HepG2 (cell line): ENCODE results near the gene VWCE. TPM values are rescaled to one million over a fixed set of nuclear protein-coding genes. Genes with fewer than 3 reads are reported as not detected.
A peak's percentile ranks its signal among the peaks of the same experiment; 100 is the strongest.

ENCODE experiments used
- ATF4 ChIP-seq, 2 experiments: fragments of 450-650 bp in 1 of 2; sonication (generic) in 1 of 2; formaldehyde crosslinking; IDR thresholded peaks; 2 replicates each; pipeline versions ENCODE4 v1.5.0 to v1.8.0; 2020 to 2022; ENCODE audit warnings: mild to moderate bottlenecking in 1 of 2, missing genetic modification reagents in 1 of 2
- ATF7-NPFF ChIP-seq: sonication (generic); formaldehyde crosslinking; IDR thresholded peaks from 2 replicates; pipeline ENCODE4 v1.8.1; 2023; ENCODE audit warnings: mild to moderate bottlenecking, low read depth, missing genetic modification reagents, moderate library complexity
- BRCA1 ChIP-seq: sonication (generic); formaldehyde crosslinking; IDR thresholded peaks from 2 replicates; pipeline ENCODE4 v1.4.0; 2020; ENCODE audit warnings: missing genetic modification reagents
- DPF2 ChIP-seq: sonication (generic); formaldehyde crosslinking; IDR thresholded peaks from 2 replicates; pipeline ENCODE4 v1.4.0; 2020; ENCODE audit warnings: mild to moderate bottlenecking, low read depth, missing genetic modification reagents, borderline replicate concordance
- ELF3 ChIP-seq: IDR thresholded peaks from 2 replicates; pipeline ENCODE4 v1.6.1; 2016; ENCODE audit warnings: missing genetic modification reagents, missing compliant biosample characterization
- ERF ChIP-seq: IDR thresholded peaks from 2 replicates; pipeline ENCODE4 v1.6.1; 2018; ENCODE audit warnings: missing biosample characterization, missing genetic modification reagents
- FOXC1 ChIP-seq: sonication (generic); formaldehyde crosslinking; IDR thresholded peaks from 2 replicates; pipeline ENCODE4 v1.8.0; 2022; ENCODE audit warnings: mild to moderate bottlenecking, missing genetic modification reagents, borderline replicate concordance
- FOXJ3 ChIP-seq: sonication (generic); formaldehyde crosslinking; IDR thresholded peaks from 2 replicates; pipeline ENCODE4 v1.4.0; 2020; ENCODE audit warnings: missing genetic modification reagents, mild to moderate bottlenecking, borderline replicate concordance
- HIVEP1 ChIP-seq: sonication (generic); formaldehyde crosslinking; IDR thresholded peaks from 2 replicates; pipeline ENCODE4 v1.4.0; 2020; ENCODE audit warnings: mild to moderate bottlenecking, missing genetic modification reagents
- HOXA3 ChIP-seq: sonication (generic); formaldehyde crosslinking; IDR thresholded peaks from 2 replicates; pipeline ENCODE4 v1.5.0; 2020; ENCODE audit warnings: missing genetic modification reagents
- IRF2 ChIP-seq: IDR thresholded peaks from 2 replicates; pipeline ENCODE4 v1.6.1; 2018; ENCODE audit warnings: missing genetic modification reagents, missing compliant biosample characterization
- KDM5B ChIP-seq: sonication (generic); formaldehyde crosslinking; IDR thresholded peaks from 2 replicates; pipeline ENCODE4 v1.4.0; 2020; ENCODE audit warnings: missing genetic modification reagents, mild to moderate bottlenecking, borderline replicate concordance
- MTF2 ChIP-seq: sonication (generic); formaldehyde crosslinking; IDR thresholded peaks from 2 replicates; pipeline ENCODE4 v1.5.0; 2020; ENCODE audit warnings: missing genetic modification reagents, borderline replicate concordance
- PAWR ChIP-seq: sonication (generic); formaldehyde crosslinking; IDR thresholded peaks from 2 replicates; pipeline ENCODE4 v1.4.0; 2020; ENCODE audit warnings: missing genetic modification reagents, mild to moderate bottlenecking, borderline replicate concordance
- PHF5A ChIP-seq: IDR thresholded peaks from one replicate; pipeline ENCODE4 v1.6.1; 2018; ENCODE audit warnings: low read depth, missing genetic modification reagents; ENCODE audit not compliant: unreplicated experiment
- STAT5B ChIP-seq: sonication (generic); formaldehyde crosslinking; IDR thresholded peaks from 2 replicates; pipeline ENCODE4 v1.4.0; 2020; ENCODE audit warnings: missing genetic modification reagents
- TBP ChIP-seq: sonication (generic); formaldehyde crosslinking; IDR thresholded peaks from 2 replicates; pipeline ENCODE4 v1.5.0; 2020; ENCODE audit warnings: missing genetic modification reagents
- ZBTB26 ChIP-seq: IDR thresholded peaks from 2 replicates; pipeline ENCODE4 v1.6.1; 2016; ENCODE audit warnings: missing compliant biosample characterization, missing genetic modification reagents, borderline replicate concordance
- ZC3H4 ChIP-seq: sonication (generic); formaldehyde crosslinking; IDR thresholded peaks from 2 replicates; pipeline ENCODE4 v1.4.0; 2020; ENCODE audit warnings: missing genetic modification reagents, borderline replicate concordance
- ZFAT ChIP-seq: sonication (generic); formaldehyde crosslinking; conservative IDR thresholded peaks from 2 replicates; pipeline ENCODE4 v1.8.1; 2023; ENCODE audit warnings: missing genetic modification reagents, inconsistent platforms
- ZNF18 ChIP-seq: sonication (generic); formaldehyde crosslinking; IDR thresholded peaks from 2 replicates; pipeline ENCODE4 v1.8.0; 2022; ENCODE audit warnings: mild to moderate bottlenecking, missing genetic modification reagents; ENCODE audit not compliant: insufficient replicate concordance
- ZNF235 ChIP-seq: sonication (generic); formaldehyde crosslinking; IDR thresholded peaks from 2 replicates; pipeline ENCODE4 v1.8.1; 2023; ENCODE audit warnings: mild to moderate bottlenecking, missing genetic modification reagents, borderline replicate concordance
- ZNF260 ChIP-seq: sonication (generic); formaldehyde crosslinking; IDR thresholded peaks from 2 replicates; pipeline ENCODE4 v1.4.0; 2020; ENCODE audit warnings: missing genetic modification reagents, low read depth, mild to moderate bottlenecking, borderline replicate concordance
- ZNF430 ChIP-seq: sonication (generic); formaldehyde crosslinking; IDR thresholded peaks from 2 replicates; pipeline ENCODE4 v1.9.0; 2021; ENCODE audit warnings: mild to moderate bottlenecking, missing genetic modification reagents
- ZNF547 ChIP-seq: sonication (generic); formaldehyde crosslinking; IDR thresholded peaks from 2 replicates; pipeline ENCODE4 v1.5.1; 2020; ENCODE audit warnings: mild to moderate bottlenecking, missing genetic modification reagents
- ZSCAN5A ChIP-seq: sonication (generic); formaldehyde crosslinking; IDR thresholded peaks from 2 replicates; pipeline ENCODE4 v1.8.0; 2022; ENCODE audit warnings: mild to moderate bottlenecking, missing genetic modification reagents, borderline replicate concordance
- polyA plus RNA-seq, 8 experiments: library from polyadenylated mRNA; depleted of rRNA in 3 of 8; stranded (reverse) in 7 of 8; unstranded in 1 of 8; fragments of >200 nt; fragmentation: Illumina TruSeq in 4 of 8; extraction: Trizol in 4 of 8; gene quantifications; 2 replicates each; pipeline versions ENCODE4 v1.2.1 to v1.2.3, GENCODE V29; 2011 to 2016; ENCODE audit warnings: low read depth in 4 of 8, missing spikeins in 1 of 8, mixed read lengths in 1 of 8; ENCODE audit not compliant: insufficient read depth in 1 of 8
- total RNA-seq, 5 experiments: library from RNA; depleted of rRNA; stranded (reverse); fragments of >200 nt; fragmentation: Illumina TruSeq; extraction: Trizol; gene quantifications; 2 replicates each; pipeline ENCODE4 v1.2.3, GENCODE V29; 2016; ENCODE audit warnings: low read depth in 1 of 5

Gene VWCE
- total and polyA plus RNA-seq, 2 of the 13 experiments (the other 11 are each of a cell fraction or from before 2014, with no cell fraction given) = 27.6 to 58.3 TPM

- TF ChIP-seq HOXA3 (no peak), MTF2 (CRISPR knock-in tag) (no peak), PHF5A (CRISPR knock-in tag) (peak; percentile 77), ZNF260 (CRISPR knock-in tag) (no peak), HIVEP1 (CRISPR knock-in tag) (no peak), BRCA1 (CRISPR knock-in tag) (no peak), PAWR (no peak), ZBTB26 (CRISPR knock-in tag) (0 out of 2 replicates have a peak, but pooled peaks have one; percentile 53), ZNF235 (CRISPR knock-in tag) (no peak), ZNF430 (CRISPR knock-in tag) (no peak), ELF3 (CRISPR knock-in tag) (peak; percentile 84), ZFAT (no peak), FOXJ3 (CRISPR knock-in tag) (no peak), KDM5B (CRISPR knock-in tag) (no peak), IRF2 (CRISPR knock-in tag) (peak; percentile 68), ZNF547 (CRISPR knock-in tag) (no peak), TBP (no peak), ERF (CRISPR knock-in tag) (peak; percentile 75; the same call in 1 of the 2 replicates), FOXC1 (CRISPR knock-in tag) (no peak), ZSCAN5A (CRISPR knock-in tag) (no peak), ATF7-NPFF (CRISPR knock-in tag) (0 out of 2 replicates have a peak, but pooled peaks have one; percentile 19), ZC3H4 (CRISPR knock-in tag) (no peak; the same call in 1 of the 2 replicates), DPF2 (CRISPR knock-in tag) (no peak), STAT5B (CRISPR knock-in tag) (no peak), ZNF18 (CRISPR knock-in tag) (peak; percentile 37), ATF4 (CRISPR knock-in tag; IDR thresholded peaks at IDR 0.05) (no peak)
Observed at GRCh38 chr11:61336171-61336935, 41.2 kb upstream of the VWCE start (continued).
